Measurements from ENCODE around the gene PLCB4.

PLCB4 gene

DNA sequence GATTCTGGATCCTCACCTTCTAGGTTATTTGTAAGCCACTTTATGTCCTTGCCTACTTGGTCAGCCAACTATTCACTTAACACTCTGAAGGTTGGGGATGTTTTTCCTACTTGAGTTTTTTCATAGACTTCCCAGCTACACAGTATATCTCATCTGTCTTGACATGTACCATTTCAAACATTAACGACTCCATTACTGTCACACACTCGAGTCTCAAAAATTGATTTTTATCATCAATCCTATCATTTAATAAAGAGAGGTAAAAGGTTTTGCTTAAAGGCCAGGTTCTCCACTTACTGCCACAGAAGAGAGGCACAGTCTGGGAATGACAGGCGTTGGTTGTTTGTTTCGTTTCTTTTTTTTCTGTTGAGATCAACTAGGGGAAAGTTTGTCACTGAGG lies 407.3 kb downstream of the PLCB4 start:
- DNase-seq, result no peak

DNA sequence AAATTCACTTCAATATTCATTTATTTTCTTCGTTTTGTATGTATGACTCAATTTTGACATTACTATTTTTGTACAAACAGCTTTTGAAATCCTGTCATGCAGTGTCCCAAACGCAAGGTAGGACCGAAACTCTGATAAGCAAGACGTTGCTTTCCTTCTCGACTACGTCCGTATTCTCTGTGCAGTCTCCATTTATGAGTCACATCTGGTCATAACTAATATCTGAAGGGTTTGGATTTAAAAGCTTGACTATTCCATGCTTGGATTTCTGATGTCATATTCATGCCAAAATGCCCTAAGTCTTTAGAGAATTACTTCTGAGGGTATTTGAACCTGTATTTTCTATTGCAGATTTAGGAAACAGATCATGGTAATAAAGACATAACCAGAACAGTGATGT lies 407.8 kb downstream of the PLCB4 start:
- DNase-seq, result no peak

DNA sequence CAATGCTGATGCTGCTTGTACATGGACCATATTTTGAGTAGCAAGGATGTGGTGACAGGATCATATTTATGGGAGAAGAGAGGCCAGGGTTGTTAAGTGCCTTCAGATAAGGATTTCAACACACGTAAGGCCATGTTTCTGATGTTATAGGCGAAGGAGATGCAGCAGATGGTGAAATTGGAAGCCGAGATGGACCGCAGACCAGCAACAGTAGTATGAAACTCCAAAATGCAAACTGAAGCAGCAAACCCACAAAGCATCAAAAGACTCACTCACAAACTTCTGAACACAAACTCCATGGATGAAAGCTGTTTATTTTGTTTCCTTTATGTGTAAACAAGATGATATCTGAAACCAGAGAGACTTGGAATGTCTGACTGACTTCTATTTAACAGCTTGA lies 409.9 kb downstream of the PLCB4 start:
- DNase-seq, result no peak

DNA sequence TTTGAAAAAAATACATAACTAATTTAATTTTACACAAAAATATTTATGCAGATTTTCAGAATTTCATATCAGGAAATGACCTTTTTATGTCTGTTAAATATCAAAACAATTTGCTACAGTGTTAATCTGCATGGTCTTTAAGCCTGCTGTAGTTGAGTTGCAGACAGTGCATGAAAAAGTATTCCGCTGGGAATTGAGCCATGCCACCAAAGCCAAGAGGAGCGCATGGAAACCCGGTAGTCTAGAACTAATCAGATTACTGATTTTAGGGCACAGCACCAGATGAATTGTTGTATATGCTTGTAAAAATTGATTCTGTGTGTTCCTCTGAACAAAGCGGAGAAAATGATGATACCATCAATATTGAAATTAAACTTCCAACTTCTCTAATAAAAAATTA lies 411.2 kb downstream of the PLCB4 start:
- no peak for DNase-seq

DNA sequence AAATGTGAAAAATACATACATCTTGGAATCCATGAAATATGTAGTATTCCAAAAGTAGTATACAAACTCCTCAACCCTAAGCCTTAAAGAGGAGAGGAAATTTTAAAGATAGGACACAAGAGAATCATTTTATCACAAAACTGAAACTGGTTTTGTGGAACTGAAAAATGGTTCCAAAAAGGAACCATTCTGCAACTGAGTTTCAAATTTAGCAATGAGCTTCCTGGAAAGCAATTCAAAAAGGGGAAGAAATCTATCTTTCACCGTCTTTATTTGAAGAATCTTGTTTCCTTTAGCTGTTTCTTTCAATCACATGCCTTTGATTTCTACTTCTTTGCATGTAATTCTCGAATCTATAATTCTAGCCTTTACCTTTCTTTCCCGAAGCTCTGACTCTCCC lies 413.3 kb downstream of the PLCB4 start:
- DNase-seq, result no peak

DNA sequence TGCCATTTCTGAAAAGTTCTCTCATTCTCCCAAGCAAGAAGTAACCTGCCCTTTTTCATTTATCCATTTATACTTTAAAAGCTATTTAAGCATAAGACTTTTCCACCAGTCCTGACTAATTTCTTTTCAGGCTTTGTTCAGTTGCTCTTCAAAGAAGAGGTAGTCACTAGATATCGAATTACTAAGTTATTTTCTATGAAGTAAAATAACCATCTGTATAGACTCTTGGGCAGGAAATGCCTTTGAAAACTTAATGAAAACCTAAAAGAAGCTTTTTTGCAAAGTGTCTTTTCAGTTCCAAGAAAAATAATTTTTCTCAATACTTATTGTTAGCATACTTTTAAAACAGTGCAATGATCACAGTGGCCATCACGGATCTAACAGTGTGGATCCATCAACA lies 414.2 kb downstream of the PLCB4 start:
- no peak for DNase-seq

DNA sequence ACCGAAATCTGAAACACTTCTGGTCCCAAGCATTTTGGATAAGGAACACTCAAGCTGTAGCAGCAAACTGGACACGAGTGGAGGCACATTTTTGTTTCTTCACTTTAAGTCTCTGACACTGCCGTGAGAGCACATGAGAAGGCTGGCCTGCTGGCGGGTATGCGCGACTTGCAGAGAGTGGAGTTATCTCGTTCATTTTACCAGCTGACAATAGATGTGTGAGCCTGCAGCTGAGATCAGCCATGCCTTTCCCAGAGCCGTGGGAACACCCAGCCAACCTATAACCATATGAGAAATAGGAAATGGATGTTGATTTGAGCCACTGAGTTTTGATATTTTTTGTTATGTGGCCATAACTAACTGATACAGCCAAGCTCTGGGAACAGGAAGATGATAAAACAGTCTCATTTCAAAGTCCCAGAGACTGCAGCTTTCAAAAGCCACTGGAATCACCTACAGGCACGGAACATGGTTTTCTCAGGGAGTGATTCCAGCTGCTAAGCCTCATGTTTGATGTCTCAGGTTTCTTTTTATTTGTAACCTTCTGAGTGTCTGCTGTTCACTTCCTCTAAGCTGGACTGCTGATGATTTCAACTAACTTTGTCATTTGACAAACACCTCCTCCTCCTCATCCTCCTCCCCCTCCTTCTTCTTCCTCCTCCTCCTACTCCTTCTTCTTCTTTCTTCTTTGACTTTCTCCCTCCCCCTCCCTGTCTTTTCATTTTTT lies 416.9 kb downstream of the PLCB4 start:
- no peak for DNase-seq

DNA sequence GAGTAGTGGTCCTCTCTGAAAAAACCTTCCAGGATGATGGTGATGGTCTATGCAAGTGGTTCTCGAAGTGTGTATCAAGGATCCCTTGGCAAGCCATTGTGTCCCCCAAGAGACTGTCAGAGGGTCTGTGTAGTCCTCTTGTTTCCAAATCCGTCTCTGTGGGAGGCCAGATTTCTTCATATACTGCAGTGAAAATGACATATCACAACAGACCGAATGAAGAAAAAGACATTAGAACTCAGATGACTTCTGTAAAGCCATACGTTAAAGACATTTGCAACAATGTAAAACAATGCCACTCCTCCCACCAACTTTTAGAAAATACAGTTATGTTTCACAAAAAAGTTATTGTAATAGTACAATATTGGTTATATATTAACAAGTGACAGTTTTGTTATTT lies 418.3 kb downstream of the PLCB4 start:
- DNase-seq, result no peak

DNA sequence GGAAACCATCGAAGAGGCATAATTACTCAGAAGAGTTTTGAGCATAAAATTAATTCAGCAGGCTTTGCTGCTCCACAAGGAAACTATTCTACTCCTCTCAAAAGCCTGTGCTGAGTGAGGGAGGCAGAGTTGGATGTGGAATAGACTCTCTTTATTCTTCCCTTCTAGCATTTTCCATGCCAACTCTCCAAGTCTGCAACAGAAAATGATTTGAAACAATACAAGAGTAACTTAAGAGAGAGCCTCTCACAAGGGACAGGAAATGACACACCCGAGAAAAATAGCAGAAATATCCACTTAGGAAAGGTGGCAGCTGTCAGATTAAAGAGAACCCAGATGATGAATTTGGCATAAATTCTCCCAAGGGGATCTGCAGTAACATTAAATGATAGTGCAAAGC lies 419.2 kb downstream of the PLCB4 start:
- DNase-seq, result no peak

DNA sequence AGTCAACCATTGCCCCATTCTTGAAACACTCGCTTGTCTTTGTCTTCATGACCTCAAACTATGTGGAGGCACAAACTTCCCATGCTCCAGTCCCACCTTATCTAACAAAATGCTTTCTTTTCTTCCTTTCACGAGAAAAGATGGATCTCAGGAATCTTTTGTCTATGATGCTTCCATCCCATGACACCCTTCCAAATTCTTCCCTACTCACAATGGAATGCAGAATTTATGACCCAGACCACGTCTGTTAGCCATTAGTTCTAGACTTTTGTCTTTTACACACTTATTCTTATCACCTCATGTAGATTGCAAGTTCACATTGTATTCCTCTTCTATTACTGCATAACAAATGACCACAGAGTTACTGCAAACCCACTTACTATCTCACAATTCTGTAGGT lies 421.3 kb downstream of the PLCB4 start:
- no peak for DNase-seq

DNA sequence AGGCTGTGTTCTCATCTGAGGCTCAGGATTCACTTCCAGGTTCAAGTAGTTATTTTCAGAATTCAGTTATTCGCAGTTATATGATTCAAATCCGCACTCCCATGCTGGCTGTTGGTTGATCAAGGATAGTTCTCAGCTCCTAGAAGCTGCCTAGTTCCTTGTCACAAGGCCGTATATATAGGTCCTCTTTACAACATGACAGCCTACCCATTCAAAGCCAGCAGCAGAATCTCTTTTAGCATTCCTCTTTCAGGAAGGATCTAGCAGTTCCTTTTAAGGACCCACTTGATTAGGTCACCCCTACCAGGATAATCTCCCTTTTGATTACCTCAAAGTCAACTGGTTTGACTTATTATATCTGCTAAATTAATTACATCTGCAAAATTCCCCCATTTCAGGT lies 421.7 kb downstream of the PLCB4 start:
- DNase-seq, result no peak

DNA sequence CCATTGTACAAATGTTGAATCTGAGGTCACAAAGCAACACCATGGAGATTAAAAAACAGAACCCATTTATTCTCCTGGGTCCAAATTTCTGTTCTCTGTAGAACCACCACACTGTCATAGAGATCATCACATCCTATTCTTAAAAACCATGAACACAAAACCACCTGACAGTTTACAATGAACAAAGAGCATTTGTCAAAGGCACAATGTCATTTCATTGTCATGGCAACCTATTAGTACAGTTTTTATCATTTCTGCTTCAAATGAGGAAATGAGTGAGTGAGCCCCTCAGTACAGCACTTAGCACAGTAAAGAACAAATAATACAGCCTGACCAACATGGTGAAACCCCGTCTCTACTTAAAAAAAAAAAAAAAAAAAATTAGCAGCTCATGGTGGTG lies 422.4 kb downstream of the PLCB4 start:
- no peak for DNase-seq

DNA sequence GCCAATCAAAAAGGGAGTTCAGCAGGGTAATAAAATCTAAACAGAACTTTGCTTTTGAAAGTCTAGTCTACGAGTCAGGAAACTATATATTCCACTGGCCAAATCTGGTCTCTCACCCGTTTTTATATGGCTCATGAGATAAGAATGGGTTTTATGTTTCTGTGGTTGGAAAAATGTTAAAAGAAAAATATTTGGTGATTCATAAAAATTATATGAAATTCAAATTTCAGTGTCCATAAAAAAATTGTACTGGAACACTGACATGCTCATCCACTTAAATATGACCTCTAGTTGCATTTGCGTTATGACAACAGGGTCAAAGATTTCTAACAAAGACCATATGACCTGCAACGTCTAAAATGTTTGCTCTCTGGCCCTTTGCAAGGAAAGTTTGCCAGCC lies 423.2 kb downstream of the PLCB4 start:
- DNase-seq, result no peak

DNA sequence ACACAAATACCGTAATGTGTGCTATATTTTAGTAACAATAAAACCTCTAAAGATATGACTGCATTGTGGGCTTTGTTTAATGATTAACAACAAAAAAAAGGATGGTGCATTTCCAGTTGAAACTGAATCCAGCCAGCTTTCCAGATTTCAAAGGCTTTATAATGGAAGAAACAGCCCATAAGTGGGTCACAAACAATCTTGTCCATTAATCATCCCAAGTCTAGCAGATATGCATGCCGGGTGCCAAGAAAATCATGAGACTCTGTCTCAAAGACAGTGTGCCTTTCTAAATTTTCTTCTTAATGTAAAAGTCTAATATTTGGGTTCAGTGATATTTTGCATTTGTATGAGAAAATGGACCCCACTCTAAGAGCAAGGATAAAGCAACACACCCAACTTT lies 424.9 kb downstream of the PLCB4 start:
- DNase-seq, result no peak

DNA sequence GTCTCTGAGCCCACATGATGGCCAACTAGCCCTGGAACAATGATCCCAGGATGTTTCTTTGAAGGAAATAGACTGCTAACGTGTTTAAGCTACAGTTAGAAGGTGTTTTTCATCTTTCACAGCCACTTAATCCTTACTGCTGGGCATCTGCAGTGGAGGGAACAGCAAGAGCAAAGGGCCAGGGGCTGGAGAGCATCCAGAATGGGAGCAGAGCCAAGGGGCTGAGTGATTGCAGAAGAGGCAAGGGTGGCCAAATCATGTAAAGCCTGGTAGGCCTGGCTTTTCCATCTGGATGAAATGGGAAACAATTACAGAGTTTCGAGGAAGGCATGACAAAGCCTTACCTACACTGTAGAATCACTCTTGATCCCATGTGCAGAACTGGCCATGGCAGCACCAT lies 426.8 kb downstream of the PLCB4 start:
- DNase-seq, result no peak

DNA sequence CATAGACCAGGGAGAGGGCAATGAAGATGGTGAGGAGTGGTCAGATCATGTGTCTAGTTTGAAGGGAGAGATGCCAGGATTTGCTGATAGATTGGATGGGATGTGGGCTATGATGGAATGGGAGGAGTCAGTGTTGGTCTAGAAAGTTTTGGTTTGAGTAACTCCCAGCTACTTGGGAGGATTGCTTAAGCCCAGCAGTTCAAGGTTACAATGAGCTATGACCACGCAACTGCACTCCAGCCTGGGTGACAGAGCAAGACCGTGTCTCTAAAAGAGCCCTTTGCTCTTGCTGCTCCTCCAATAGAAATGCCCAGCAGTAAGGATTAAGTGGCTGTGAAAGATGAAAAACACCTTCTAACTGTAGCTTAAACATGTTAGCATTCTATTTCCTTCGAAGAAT lies 427.3 kb downstream of the PLCB4 start:
- no peak for DNase-seq

DNA sequence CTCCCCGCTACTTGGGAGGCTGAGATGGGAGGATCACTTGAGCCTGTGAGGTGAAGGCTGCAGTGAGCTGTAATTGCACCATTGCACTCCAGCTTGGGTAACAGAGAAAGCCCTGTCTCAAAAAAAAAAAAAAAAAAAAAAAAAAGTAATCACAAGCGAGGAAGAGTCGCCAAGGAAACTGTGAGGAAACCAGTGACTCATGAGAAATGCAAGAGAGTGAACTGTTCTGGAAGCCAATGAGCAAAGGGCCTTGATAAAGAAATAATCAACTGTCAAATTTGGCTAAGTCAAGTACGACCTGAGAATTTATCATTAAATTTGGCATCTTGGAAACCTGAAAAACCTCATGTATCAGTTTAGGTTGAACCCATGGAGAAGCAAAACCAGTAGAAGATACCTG lies 429.4 kb downstream of the PLCB4 start:
- no peak for DNase-seq

DNA sequence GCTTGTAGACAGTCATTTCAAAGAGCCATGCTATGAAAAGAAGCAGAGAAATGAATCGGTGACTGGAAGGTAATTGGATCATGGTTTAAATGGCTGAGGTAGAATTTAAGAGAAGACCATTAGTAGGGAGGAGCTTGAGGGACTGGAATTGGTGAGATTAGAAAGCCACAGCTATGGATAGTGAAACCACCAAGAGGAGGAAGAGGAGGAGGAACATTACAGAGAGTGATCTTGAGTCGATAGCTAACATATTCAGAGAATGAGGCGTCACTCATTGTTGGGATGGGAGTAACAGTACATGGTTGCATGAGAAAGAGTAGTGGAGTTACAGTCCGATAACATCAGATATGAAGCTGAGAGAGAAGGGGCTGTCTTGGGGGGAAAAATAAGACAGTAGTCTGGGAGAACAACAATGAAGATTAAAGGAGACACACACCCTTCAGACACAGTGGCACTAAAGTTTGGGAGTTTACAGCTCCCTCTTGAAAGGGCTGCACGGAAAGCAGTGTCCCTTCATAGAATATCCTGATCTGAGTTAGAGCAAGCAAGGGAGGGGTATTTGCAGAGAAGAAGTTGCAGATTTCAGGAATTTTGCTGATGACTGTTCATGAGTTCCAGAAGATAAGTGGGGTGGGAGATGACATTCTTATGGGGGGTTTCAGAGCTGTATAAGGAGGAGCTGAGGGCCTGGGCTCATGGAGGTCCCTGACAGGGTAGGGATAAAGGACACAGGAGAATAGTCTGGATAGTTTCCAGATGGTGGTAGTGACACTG lies 430.4 kb downstream of the PLCB4 start:
- no peak for DNase-seq

DNA sequence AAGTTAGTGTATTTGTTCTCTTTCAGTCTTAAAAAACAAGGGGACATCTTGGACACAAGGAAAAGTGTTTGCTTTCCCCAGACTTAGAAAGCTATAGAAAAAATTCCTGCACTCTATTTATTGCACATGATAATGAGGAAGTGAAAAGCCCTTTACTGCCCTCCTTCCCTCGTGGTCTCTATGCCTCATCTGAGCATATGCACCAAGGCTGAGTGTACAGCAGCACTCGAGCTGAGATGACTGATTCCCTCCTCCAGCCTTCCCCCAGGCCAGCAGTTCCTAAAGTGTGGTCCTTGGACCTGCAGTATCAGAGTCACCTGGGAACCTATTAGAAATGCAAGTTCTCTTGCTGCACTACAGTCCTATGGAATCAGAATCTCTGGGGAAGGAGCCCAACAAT lies 431.2 kb downstream of the PLCB4 start:
- no peak for DNase-seq

DNA sequence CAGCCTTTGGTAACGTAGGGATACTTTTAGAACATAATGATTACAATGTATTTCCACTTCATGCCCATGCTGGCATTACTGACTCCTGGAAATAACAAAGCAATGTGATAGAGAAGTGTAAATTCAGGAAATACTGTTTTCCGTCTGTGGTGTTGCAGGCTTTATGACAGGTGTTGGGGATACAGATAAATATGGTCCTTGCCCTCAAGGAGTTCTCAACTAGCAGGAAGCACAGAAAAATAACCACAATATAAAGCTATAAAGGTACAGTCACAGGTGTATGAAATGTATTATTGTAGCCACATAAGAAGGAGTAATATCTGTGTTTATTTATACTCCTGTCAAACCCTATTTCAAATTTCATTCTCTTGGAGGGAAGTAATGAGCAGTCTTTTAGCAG lies 432.6 kb downstream of the PLCB4 start:
- no peak for DNase-seq

DNA sequence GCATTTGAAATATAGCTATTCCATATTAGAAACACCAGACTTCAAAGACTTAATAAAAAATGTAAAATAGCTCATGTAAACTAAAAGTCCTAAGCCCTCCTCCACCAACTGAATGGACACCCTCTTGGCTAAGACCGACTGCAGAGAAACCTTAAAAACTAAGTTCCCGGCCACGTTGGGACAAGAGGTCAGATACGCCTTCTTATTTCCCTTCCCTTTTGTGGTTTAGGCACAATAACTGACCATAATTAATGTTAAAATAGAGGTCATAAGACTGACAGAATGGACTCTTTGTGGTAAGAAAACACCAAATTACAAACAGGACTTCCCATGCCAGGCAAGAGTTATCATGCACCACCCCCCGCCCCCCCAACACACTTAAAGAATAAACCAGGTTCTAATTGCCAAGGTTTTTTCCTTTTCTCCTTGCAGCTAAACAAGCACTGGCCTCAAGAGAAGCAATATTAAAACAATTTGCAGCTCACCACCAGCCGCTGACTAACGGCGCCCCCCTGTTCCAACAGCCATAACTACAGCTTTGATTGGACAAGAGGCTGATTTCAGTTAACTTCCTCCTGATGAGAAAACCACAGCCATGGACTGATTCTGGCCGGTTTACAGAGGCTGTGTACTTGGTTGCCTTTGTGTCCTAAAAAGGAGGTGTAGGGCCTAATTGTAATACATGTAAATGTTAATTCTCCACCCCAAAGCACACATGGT lies 434.8 kb downstream of the PLCB4 start:
- DNase-seq, result no peak

DNA sequence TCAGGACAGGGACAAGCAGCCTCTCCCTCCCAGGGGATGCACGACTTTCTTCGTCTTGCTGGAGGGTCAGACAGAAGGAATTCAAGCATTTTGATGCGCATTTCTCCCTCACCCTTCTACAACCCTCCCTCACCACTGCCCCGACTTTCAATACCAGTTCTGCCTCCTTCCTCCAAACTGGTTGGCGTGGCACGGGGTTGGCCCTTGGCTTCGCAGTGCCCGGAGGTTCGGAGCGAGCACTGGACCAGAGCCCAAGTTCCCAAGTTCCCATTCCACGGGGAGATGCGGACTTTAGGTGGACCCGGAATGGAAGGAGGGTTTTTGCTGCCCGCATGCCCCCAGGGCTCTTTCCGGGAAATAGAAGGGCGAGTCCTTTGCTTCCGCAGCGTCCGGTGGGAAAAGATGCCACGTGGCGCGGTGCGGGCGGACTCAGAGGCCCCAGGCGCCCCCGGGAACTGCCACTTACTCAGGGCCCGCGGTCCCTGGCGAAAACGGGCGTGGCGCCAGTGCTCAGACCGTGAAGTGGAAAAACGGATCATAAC lies 437.5 kb downstream of the PLCB4 start:
- no peak for DNase-seq

DNA sequence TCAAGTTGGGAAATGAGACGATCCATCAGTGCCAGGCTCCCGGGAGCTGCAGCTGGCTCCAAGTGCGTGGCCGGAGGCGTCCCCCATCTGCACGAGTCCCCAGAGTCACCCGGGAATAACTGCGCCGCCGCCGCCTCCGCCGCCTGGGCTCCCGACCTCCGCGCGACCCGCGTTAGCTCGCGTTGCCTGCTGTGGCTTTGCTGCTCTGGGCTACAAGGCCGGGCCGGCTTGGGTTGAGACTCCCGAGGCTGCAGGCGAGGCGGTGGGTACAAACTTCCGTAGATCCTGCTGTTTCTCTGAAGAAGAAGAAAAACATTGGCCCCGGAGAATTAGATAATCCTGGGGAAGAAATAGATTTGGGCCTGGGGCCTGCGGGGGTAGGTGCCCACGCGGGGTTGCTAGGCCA lies 438.1 kb downstream of the PLCB4 start:
- no peak for DNase-seq

All from T-helper 9 cell (primary cell).